Ishikawa (cell line): ENCODE measurements around the gene PTPN23.

Source experiments
- CEBPB ChIP-seq: IDR thresholded peaks from 2 replicates; pipeline ENCODE4 v1.6.1; 2012
- CREB1 ChIP-seq: IDR thresholded peaks from 2 replicates; pipeline ENCODE4 v1.6.1; 2012; ENCODE audit warnings: low read depth
- EGR1 ChIP-seq: IDR thresholded peaks from 2 replicates; pipeline ENCODE4 v1.6.1; 2012
- EP300 ChIP-seq: IDR thresholded peaks from 2 replicates; pipeline ENCODE4 v1.6.1; 2012; ENCODE audit warnings: borderline replicate concordance
- FOXM1 ChIP-seq: IDR thresholded peaks from 2 replicates; pipeline ENCODE4 v1.6.1; 2012; ENCODE audit warnings: low read depth, borderline replicate concordance
- NFIC ChIP-seq: IDR thresholded peaks from 2 replicates; pipeline ENCODE4 v1.6.1; 2012
- RAD21 ChIP-seq: IDR thresholded peaks from 2 replicates; pipeline ENCODE4 v1.6.1; 2012; ENCODE audit warnings: low read depth
- TAF1 ChIP-seq: IDR thresholded peaks from 2 replicates; pipeline ENCODE4 v1.6.1; 2012; ENCODE audit warnings: low read depth, mild to moderate bottlenecking
- TCF12 ChIP-seq: IDR thresholded peaks from 2 replicates; pipeline ENCODE4 v1.6.1; 2012; ENCODE audit warnings: low read depth
- TEAD4 ChIP-seq: IDR thresholded peaks from 2 replicates; pipeline ENCODE4 v1.6.1; 2012
- YY1 ChIP-seq: IDR thresholded peaks from 2 replicates; pipeline ENCODE4 v1.6.1; 2012; ENCODE audit warnings: low read depth
- ZBTB7A ChIP-seq: IDR thresholded peaks from 2 replicates; pipeline ENCODE4 v1.6.1; 2012; ENCODE audit warnings: low read depth
- TF ChIP-seq, protein P1 (sequence below): IDR thresholded peaks from 2 replicates; pipeline ENCODE4 v1.6.1; 2012
- TF ChIP-seq, protein P2 (sequence below): IDR thresholded peaks from 2 replicates; pipeline ENCODE4 v1.6.1; 2012; ENCODE audit warnings: low read depth, mild to moderate bottlenecking
- TF ChIP-seq, protein P3 (sequence below): IDR thresholded peaks from 2 replicates; pipeline ENCODE4 v1.6.1; 2012

Gene PTPN23

DNA sequence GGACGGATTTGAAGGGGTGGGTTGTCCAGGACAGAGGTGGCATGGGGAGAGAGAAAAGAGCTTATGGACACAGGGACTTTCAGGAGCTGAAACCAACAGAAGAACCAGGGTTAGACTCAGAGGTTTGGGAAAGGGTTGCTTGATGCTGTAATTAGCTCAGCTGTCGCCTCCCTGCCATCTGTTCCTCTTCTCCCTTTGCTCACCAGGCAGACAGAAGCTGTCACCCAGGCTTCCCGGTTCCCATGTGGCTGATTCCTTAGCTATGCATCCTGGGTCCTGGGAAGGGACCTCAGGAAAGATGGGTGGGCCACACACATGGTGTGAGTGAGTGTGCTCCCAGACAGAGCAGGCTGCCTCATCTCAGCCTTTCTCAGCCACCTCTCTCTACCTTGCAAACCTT lies 14.1 kb downstream of the PTPN23 start:
- TF ChIP-seq ZBTB7A = no peak
- no peak for TF ChIP-seq TAF1
- no peak for TF ChIP-seq CREB1
- no peak for TF ChIP-seq EP300
- no peak for TF ChIP-seq CEBPB
- TF ChIP-seq, protein P1, sequence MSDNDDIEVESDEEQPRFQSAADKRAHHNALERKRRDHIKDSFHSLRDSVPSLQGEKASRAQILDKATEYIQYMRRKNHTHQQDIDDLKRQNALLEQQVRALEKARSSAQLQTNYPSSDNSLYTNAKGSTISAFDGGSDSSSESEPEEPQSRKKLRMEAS = no peak
- no peak for TF ChIP-seq FOXM1
- TF ChIP-seq, protein P2, sequence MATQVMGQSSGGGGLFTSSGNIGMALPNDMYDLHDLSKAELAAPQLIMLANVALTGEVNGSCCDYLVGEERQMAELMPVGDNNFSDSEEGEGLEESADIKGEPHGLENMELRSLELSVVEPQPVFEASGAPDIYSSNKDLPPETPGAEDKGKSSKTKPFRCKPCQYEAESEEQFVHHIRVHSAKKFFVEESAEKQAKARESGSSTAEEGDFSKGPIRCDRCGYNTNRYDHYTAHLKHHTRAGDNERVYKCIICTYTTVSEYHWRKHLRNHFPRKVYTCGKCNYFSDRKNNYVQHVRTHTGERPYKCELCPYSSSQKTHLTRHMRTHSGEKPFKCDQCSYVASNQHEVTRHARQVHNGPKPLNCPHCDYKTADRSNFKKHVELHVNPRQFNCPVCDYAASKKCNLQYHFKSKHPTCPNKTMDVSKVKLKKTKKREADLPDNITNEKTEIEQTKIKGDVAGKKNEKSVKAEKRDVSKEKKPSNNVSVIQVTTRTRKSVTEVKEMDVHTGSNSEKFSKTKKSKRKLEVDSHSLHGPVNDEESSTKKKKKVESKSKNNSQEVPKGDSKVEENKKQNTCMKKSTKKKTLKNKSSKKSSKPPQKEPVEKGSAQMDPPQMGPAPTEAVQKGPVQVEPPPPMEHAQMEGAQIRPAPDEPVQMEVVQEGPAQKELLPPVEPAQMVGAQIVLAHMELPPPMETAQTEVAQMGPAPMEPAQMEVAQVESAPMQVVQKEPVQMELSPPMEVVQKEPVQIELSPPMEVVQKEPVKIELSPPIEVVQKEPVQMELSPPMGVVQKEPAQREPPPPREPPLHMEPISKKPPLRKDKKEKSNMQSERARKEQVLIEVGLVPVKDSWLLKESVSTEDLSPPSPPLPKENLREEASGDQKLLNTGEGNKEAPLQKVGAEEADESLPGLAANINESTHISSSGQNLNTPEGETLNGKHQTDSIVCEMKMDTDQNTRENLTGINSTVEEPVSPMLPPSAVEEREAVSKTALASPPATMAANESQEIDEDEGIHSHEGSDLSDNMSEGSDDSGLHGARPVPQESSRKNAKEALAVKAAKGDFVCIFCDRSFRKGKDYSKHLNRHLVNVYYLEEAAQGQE = no peak
- TF ChIP-seq RAD21 = no peak
- no peak for TF ChIP-seq NFIC
- no peak for TF ChIP-seq TCF12
- TF ChIP-seq EGR1 = no peak
- no peak for TF ChIP-seq YY1
- TF ChIP-seq, protein P3, sequence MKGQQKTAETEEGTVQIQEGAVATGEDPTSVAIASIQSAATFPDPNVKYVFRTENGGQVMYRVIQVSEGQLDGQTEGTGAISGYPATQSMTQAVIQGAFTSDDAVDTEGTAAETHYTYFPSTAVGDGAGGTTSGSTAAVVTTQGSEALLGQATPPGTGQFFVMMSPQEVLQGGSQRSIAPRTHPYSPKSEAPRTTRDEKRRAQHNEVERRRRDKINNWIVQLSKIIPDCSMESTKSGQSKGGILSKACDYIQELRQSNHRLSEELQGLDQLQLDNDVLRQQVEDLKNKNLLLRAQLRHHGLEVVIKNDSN = no peak
- no peak for TF ChIP-seq TEAD4

DNA sequence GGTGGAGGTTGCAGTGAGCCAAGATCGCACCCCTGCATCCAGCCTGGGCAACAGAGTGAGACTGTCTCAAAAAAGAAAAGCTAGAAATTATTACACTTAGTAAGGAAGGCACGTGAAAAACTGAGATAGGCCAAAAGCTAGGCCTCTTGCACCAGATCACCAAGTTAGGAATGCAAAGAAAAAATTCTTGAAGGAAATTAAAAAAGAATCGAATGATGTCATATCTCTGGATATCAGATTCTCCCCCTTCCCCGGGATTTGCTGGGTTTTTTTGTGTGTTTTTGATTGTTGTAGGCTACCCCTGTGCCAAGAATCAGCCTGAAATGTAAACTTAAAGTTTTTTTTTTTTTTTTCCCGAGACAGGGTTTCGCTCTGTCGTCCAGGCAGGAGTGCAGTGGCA lies 17.4 kb downstream of the PTPN23 start:
- TF ChIP-seq, protein P1 = no peak
- TF ChIP-seq TCF12 (no peak), TEAD4 (no peak), CREB1 (no peak), YY1 (no peak), RAD21 (no peak), NFIC (no peak), FOXM1 (no peak), TAF1 (no peak), CEBPB (no peak), EP300 (no peak), EGR1 (no peak), ZBTB7A (no peak)
- TF ChIP-seq, protein P2 = no peak

DNA sequence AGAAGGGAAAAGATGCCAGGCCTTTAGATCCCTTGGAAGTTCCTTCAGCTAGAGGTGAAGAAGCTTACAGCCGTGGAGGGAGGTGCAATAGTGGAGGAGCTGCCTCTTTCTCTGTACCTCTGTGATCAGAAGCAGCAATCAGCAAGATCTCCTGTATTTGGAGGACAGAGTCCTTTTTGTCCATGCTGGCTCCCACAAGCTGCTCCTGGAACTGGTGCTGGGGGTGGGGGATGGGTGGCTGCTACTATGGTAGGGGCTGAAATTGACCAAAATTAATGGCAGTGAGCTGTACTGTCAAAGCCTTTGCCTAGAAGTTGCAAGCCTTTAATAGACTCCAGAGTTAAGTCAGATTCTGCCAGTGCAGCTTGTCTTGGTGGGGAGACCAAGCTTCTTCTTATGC lies 18.2 kb downstream of the PTPN23 start:
- no peak for TF ChIP-seq EGR1
- no peak for TF ChIP-seq ZBTB7A
- TF ChIP-seq YY1 = no peak
- no peak for TF ChIP-seq TCF12
- no peak for TF ChIP-seq FOXM1
- no peak for TF ChIP-seq TAF1
- no peak for TF ChIP-seq CEBPB
- no peak for TF ChIP-seq EP300
- TF ChIP-seq, protein P3 = no peak
- no peak for TF ChIP-seq TEAD4
- TF ChIP-seq, protein P2 = no peak
- TF ChIP-seq NFIC = no peak
- TF ChIP-seq, protein P1 = no peak
- TF ChIP-seq CREB1 = no peak
- TF ChIP-seq RAD21 = no peak

DNA sequence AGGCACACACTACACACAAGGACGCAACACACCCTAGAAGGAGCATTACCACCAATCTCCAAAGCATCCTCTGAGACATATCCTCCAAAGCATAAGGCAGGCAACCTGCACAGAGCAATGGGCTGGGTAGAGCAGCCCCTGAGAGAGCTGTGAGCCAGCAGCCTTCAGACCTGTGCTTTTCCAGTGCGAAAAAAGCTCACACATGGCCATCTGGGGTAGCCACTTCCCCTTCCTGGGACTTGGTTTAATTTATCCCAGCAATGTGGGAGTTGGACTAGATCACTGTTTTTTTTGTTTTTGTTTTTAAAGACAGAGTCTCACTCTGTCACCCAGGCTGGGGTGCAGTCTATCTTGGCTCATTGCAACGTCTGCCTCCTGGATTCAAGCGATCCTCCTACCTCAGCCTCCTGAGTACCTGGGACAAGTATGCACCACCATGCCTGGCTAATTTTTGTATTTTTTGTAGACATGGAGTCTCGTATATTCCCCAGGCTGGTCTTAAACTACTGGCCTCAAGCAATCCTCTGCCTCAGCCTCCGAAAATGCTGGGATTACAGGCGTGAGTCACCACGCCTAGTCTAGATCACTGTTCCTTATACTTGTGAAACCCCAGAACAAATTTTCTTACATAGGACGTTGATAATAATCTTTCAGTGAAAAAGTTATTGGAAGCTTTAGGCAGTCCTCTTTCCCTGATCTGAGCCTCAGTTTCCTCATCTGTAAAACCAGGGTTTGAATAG lies 18.9 kb downstream of the PTPN23 start:
- no peak for TF ChIP-seq EP300
- TF ChIP-seq, protein P1 = no peak
- TF ChIP-seq FOXM1 = no peak
- no peak for TF ChIP-seq EGR1
- TF ChIP-seq ZBTB7A = no peak
- TF ChIP-seq, protein P2 = no peak
- TF ChIP-seq TAF1 = no peak
- TF ChIP-seq YY1 = no peak
- no peak for TF ChIP-seq TEAD4
- no peak for TF ChIP-seq CREB1
- TF ChIP-seq RAD21 = no peak
- TF ChIP-seq CEBPB = no peak
- no peak for TF ChIP-seq NFIC
- TF ChIP-seq, protein P3 = no peak
